ENCODE measurements around the gene CCDC197.

CCDC197 gene

GRCh38 chr14:94056579-94057308, 59.6 kb downstream of the CCDC197 start:
- CTCF ChIA-PET = interaction anchor here (0.6 to 0.7 kb wide), 2 partner anchors 72 to 101 kb away, joined by 3 to 5 read pairs; no protein-coding TSS in a partner anchor
- DNase-seq (ENCODE audit: extremely low spot score) = no peak
- TF ChIP-seq ZNF384 (IDR thresholded peaks at IDR 0.05) (no peak), PKNOX1 (IDR thresholded peaks at IDR 0.05) (no peak), L3MBTL2 (conservative IDR thresholded peaks at IDR 0.05) (no peak), TARDBP (IDR thresholded peaks at IDR 0.05) (no peak), SUZ12 (IDR thresholded peaks at IDR 0.05) (no peak), FOXM1 (IDR thresholded peaks at IDR 0.05; ENCODE audit: borderline replicate concordance) (no peak), LEF1 (IDR thresholded peaks at IDR 0.05; ENCODE audit: borderline replicate concordance) (no peak), ELF4 (IDR thresholded peaks at IDR 0.05) (no peak), CTBP1 (IDR thresholded peaks at IDR 0.05; ENCODE audit: borderline replicate concordance) (no peak), NFRKB (IDR thresholded peaks at IDR 0.05) (no peak), SP1 (IDR thresholded peaks at IDR 0.05) (no peak), BHLHE40 (IDR thresholded peaks at IDR 0.05; ENCODE audit: borderline replicate concordance) (no peak), FOXA1 (IDR thresholded peaks at IDR 0.05) (no peak)
- POLR2A ChIA-PET = no interaction called here

- ChIA-PET CTCF (no interaction called here), POLR2A (no interaction called here)
- no peak for DNase-seq (ENCODE audit: extremely low spot score)
- TF ChIP-seq FOXM1 (IDR thresholded peaks at IDR 0.05; ENCODE audit: borderline replicate concordance) (no peak), L3MBTL2 (conservative IDR thresholded peaks at IDR 0.05) (no peak), CTBP1 (IDR thresholded peaks at IDR 0.05; ENCODE audit: borderline replicate concordance) (no peak), ARNT (IDR thresholded peaks at IDR 0.05) (no peak), ELF4 (IDR thresholded peaks at IDR 0.05) (no peak), ZNF384 (IDR thresholded peaks at IDR 0.05) (no peak), FOXK2 (IDR thresholded peaks at IDR 0.05) (no peak), TARDBP (IDR thresholded peaks at IDR 0.05) (no peak), LEF1 (IDR thresholded peaks at IDR 0.05; ENCODE audit: borderline replicate concordance) (no peak), PKNOX1 (IDR thresholded peaks at IDR 0.05) (no peak), HDGF (IDR thresholded peaks at IDR 0.05; ENCODE audit: borderline replicate concordance) (no peak), BHLHE40 (IDR thresholded peaks at IDR 0.05; ENCODE audit: borderline replicate concordance) (no peak)
These were observed 61.1 kb downstream of the CCDC197 start for GRCh38 chr14:94058128-94058673.

Data from HEK293T (cell line).